Measurements from ENCODE around the gene PTCD2. TPM values are rescaled to one million over a fixed set of nuclear protein-coding genes. Genes with fewer than 3 reads are reported as not detected.

The PTCD2 gene
- total and polyA plus RNA-seq, 9 of the 15 experiments (the other 6 are each of a cell fraction or from before 2014, with no cell fraction given), result 11.9 to 28.5 (median 18.6) TPM

DNA sequence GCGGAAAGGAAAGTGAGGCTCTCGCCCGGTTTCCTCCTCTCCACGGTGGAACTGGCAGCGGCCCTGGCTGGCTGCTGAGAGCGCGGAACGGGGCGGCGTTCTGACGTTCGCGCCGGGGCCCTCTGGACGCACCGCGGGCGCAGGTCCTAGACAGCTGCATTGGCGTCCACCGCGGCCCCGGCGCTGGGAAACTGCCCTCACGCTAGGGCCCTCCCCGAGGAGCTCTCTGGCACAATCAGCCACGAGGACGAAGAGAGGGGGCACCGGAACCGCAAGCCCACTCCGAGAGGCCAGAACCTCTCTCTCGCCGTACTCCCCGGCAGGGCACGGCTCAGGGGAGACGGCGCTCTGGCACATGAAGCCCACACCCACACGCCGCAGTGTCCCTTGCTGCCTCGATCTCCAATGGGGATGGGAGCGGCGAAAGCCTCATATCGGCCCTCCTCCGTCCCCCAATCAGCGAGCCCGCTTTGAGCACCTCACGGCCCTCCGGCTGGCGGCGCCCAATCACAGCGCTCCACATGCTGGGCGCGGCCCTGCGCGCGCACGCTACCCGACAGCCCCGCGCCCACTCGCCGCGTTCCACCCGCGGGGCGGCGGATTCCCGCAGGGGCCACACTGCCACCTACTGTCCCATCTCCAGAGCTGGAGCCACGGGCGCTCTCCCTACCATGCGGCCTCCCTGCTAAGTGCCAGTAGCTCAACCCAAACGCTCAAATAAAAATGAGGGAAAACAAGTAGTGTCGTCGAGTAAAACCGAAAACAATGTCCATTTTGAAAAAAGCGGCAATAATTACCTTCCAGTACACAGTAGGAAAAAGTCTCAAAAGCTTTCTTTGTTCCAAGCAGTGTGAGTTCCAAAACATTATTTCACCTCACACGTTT lies 12.0 kb upstream of the PTCD2 start (continued):
- TF ChIP-seq SIN3A (IDR thresholded peaks at IDR 0.05; ENCODE audit: borderline replicate concordance in 2 of 2, control insufficient read depth in 1 of 2, low read depth in 2 of 2, low read length in 2 of 2) (peak in 1 of 2 experiments; percentile 52; a peak in 1 of 4 replicates), POLR2AphosphoS5 (IDR thresholded peaks at IDR 0.05; ENCODE audit: control insufficient read depth, insufficient read depth, low read depth, low read length) (peak; percentile 91), HDAC1 (IDR thresholded peaks at IDR 0.05) (peak in 1 of 2 experiments; percentile 94; a peak in 2 of 4 replicates), NR2C2 (CRISPR knock-in tag; IDR thresholded peaks at IDR 0.05) (0 out of 2 replicates have a peak, but pooled peaks have one; percentile 57), NR2C2 (tag; IDR thresholded peaks at IDR 0.05) (no peak), KLF13 (tag; IDR thresholded peaks at IDR 0.05; ENCODE audit: borderline replicate concordance, low read depth) (0 out of 2 replicates have a peak, but pooled peaks have one; percentile 12), CBX3 (IDR thresholded peaks at IDR 0.05; ENCODE audit: borderline replicate concordance in 1 of 2, low read length in 2 of 2) (peak in 1 of 2 experiments; percentile 41; a peak in 1 of 3 replicates), RBM22 (IDR thresholded peaks at IDR 0.05; ENCODE audit: low read depth, low read length, poor library complexity, severe bottlenecking) (peak; percentile 93), ARHGAP35 (IDR thresholded peaks at IDR 0.05; ENCODE audit: partially characterized antibody) (no peak), GABPB1 (CRISPR knock-in tag; IDR thresholded peaks at IDR 0.05) (peak; percentile 69), NFXL1 (CRISPR knock-in tag; IDR thresholded peaks at IDR 0.05) (no peak), KLF6 (CRISPR knock-in tag; IDR thresholded peaks at IDR 0.05; ENCODE audit: borderline replicate concordance) (no peak), MBD2 (IDR thresholded peaks at IDR 0.05; ENCODE audit: borderline replicate concordance, low read depth) (peak; percentile 49; the same call in 1 of the 2 replicates), HNRNPUL1 (IDR thresholded peaks at IDR 0.05; ENCODE audit: low read length) (no peak), PHB2 (IDR thresholded peaks at IDR 0.05; ENCODE audit: low read depth) (no peak), NBN (IDR thresholded peaks at IDR 0.05; ENCODE audit: low read depth) (peak; percentile 10; the same call in 1 of the 2 replicates)
- TF ChIP-seq, protein P1, sequence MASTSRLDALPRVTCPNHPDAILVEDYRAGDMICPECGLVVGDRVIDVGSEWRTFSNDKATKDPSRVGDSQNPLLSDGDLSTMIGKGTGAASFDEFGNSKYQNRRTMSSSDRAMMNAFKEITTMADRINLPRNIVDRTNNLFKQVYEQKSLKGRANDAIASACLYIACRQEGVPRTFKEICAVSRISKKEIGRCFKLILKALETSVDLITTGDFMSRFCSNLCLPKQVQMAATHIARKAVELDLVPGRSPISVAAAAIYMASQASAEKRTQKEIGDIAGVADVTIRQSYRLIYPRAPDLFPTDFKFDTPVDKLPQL (IDR thresholded peaks at IDR 0.05; ENCODE audit: extremely low read depth, insufficient read length), result no peak
- TF ChIP-seq, protein P2, sequence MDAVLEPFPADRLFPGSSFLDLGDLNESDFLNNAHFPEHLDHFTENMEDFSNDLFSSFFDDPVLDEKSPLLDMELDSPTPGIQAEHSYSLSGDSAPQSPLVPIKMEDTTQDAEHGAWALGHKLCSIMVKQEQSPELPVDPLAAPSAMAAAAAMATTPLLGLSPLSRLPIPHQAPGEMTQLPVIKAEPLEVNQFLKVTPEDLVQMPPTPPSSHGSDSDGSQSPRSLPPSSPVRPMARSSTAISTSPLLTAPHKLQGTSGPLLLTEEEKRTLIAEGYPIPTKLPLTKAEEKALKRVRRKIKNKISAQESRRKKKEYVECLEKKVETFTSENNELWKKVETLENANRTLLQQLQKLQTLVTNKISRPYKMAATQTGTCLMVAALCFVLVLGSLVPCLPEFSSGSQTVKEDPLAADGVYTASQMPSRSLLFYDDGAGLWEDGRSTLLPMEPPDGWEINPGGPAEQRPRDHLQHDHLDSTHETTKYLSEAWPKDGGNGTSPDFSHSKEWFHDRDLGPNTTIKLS (IDR thresholded peaks at IDR 0.05; ENCODE audit: borderline replicate concordance, low read depth), result peak; percentile 64; the same call in 1 of the 2 replicates
- TF ChIP-seq, protein P3, sequence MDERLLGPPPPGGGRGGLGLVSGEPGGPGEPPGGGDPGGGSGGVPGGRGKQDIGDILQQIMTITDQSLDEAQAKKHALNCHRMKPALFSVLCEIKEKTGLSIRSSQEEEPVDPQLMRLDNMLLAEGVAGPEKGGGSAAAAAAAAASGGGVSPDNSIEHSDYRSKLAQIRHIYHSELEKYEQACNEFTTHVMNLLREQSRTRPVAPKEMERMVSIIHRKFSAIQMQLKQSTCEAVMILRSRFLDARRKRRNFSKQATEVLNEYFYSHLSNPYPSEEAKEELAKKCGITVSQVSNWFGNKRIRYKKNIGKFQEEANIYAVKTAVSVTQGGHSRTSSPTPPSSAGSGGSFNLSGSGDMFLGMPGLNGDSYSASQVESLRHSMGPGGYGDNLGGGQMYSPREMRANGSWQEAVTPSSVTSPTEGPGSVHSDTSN (CRISPR knock-in tag; IDR thresholded peaks at IDR 0.05; ENCODE audit: low read depth), result no peak
- TF ChIP-seq, protein P3 (tag; conservative IDR thresholded peaks at IDR 0.05; ENCODE audit: low read depth), result no peak
